GM12878 (cell line): ENCODE results near the gene ZNF567.

Experiments
- CEBPB ChIP-seq, 2 experiments: fragments of 150-350 bp in 1 of 2; IDR thresholded peaks; 2 replicates each; pipeline ENCODE4 v1.6.1; 2012 to 2014; ENCODE audit warnings: low read depth in 2 of 2, low read length in 2 of 2, borderline replicate concordance in 1 of 2, inconsistent platforms in 1 of 2
- CTCF ChIP-seq, 3 experiments: IDR thresholded peaks in 2 of 3; conservative IDR thresholded peaks in 1 of 3; 2 replicates each; pipeline ENCODE4 v1.5.1; 2011; ENCODE audit warnings: low read depth in 3 of 3, low read length in 3 of 3, mild to moderate bottlenecking in 3 of 3, control low read depth in 2 of 3, moderate library complexity in 2 of 3, inconsistent platforms in 1 of 3, mixed read lengths in 1 of 3; ENCODE audit not compliant: control insufficient read depth in 2 of 3, insufficient read depth in 1 of 3; ENCODE audit errors: extremely low read depth in 1 of 3
- FOXK2 ChIP-seq: fragments of 450-650 bp; IDR thresholded peaks from 2 replicates; pipeline ENCODE4 v1.6.1; 2017; ENCODE audit warnings: mild to moderate bottlenecking, moderate library complexity
- KLF5 ChIP-seq: fragments of 450-650 bp; IDR thresholded peaks from 2 replicates; pipeline ENCODE4 v1.6.1; 2014; ENCODE audit warnings: mild to moderate bottlenecking; ENCODE audit not compliant: partially characterized antibody
- POLR2A ChIP-seq: IDR thresholded peaks from 2 replicates; pipeline ENCODE4 v1.6.1; 2011; ENCODE audit warnings: low read depth, mild to moderate bottlenecking, low read length
- SMAD1 ChIP-seq: fragments of 450-650 bp; IDR thresholded peaks from 2 replicates; pipeline ENCODE4 v1.6.1; 2018; ENCODE audit warnings: mild to moderate bottlenecking, low read depth; ENCODE audit not compliant: partially characterized antibody
- SP1 ChIP-seq: IDR thresholded peaks from one replicate; pipeline ENCODE4 v1.6.1; 2011; ENCODE audit warnings: low read depth, low read length
- TCF7 ChIP-seq: IDR thresholded peaks from 2 replicates; pipeline ENCODE4 v1.6.1; 2014; ENCODE audit warnings: antibody characterized with exemption, borderline replicate concordance
- USF1 ChIP-seq: IDR thresholded peaks from 2 replicates; pipeline ENCODE4 v1.6.1; 2011; ENCODE audit warnings: borderline replicate concordance, low read depth, mild to moderate bottlenecking, moderate library complexity, mixed read lengths, low read length; ENCODE audit not compliant: insufficient read depth; ENCODE audit errors: extremely low read length
- ZNF274 ChIP-seq: IDR thresholded peaks from one replicate; pipeline ENCODE4 v1.8.0; 2011; ENCODE audit not compliant: insufficient read length, insufficient read depth

DNA sequence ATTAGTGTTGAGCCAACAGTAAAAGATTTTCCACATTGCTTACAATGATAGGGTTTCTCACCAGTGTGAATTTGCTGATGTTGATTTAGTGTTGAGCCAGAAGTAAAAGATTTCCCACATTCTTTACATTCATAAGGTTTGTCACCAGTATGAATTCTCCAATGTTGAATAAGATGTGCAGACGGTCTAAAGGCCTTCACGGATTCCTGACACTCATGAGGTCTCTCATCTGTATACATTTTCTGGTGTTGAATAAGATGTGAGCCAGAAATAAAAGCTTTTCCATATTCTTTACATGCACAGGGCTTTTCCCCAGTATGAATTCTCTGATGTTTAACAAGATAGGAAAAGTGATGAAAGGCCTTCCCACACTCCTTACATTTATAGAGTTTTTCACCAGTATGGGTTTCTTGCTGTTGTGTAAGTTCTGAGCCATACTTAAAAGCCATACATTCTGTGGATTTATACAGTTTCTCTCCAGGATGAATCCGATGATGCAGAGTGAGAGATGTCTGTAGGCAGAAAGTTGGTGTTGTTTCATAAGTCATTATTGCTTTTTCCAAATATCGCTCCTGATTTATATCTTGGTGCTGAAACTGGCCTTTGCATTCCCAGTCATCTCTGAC, 62.8 kb downstream of the ZNF567 start:
- TF ChIP-seq CEBPB (IDR thresholded peaks at IDR 0.05; ENCODE audit: borderline replicate concordance in 1 of 2, low read depth in 2 of 2, low read length in 2 of 2) (no peak), SMAD1 (no peak), POLR2A (no peak), FOXK2 (no peak), TCF7 (no peak), KLF5 (no peak), ZNF274 (peak; percentile 82), CTCF (IDR thresholded peaks at IDR 0.05 in 2 of 3, conservative IDR thresholded peaks at IDR 0.05 in 1 of 3; ENCODE audit: control insufficient read depth in 2 of 3, extremely low read depth in 1 of 3, insufficient read depth in 1 of 3, low read depth in 3 of 3, low read length in 3 of 3) (no peak), USF1 (no peak), SP1 (no peak)
